GM06990 (cell line): ENCODE results near the gene SPPL2B.
A peak's percentile ranks its signal among the peaks of the same experiment; 100 is the strongest.

ENCODE experiments used
- DNase-seq: peaks from one replicate; pipeline ENCODE4 v3.0.0-alpha.2; 2011; ENCODE audit not compliant: insufficient read length; ENCODE audit errors: extremely low read depth
- H3K27me3 ChIP-seq: replicated peaks from 2 replicates; pipeline ENCODE4 v1.6.0; 2011; ENCODE audit warnings: low read length; ENCODE audit not compliant: control insufficient read depth, insufficient read depth
- H3K36me3 ChIP-seq: 2 replicates; pipeline ENCODE4 v1.5.1; 2011; ENCODE audit warnings: low read length; ENCODE audit not compliant: control insufficient read depth, insufficient read depth
- H3K4me3 ChIP-seq: replicated peaks from 2 replicates; pipeline ENCODE4 v1.5.1; 2011; ENCODE audit warnings: low read depth, mild to moderate bottlenecking, control low read depth, low read length
- TF ChIP-seq, protein P1 (sequence below): IDR thresholded peaks from 2 replicates; pipeline ENCODE4 v1.5.1; 2011; ENCODE audit warnings: low read length, control low read depth, mild to moderate bottlenecking, inconsistent platforms; ENCODE audit not compliant: insufficient read depth, poor library complexity, severe bottlenecking

Gene SPPL2B

DNA sequence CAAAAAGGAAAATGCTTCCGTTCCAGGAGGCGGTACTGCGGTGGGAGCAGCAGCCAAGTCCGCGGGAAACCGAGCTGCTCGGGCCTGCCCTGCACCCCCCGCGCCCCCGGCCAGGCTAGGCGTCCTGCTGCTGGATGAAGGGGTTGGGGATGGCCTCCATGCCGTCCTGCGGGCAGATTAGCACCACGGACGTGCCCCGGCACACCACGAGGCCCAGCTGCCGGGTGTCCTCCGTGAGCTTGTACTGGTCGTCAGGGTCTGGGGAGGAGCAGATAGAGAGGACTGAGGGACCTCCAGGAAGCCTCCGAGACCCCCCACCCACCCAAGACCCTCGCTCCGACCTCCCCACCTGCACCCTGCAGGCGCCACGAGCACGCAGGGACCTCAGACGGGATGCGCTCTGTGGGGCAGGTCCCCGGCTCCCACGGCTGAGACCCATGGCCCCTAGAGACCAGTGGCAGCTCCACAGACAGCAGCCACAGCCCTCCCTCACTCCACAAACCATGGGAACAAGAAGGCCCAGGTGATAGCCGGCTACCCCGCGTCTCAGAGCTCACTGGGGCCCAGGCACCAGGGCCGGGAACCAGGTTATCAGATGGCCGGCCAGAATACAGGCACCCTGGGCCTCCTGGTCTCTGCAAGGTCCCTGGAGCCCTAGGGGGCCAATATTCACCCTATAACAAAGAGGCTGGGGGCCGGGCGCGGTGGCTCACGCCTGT, 6.8 kb upstream of the SPPL2B start:
- TF ChIP-seq, protein P1, sequence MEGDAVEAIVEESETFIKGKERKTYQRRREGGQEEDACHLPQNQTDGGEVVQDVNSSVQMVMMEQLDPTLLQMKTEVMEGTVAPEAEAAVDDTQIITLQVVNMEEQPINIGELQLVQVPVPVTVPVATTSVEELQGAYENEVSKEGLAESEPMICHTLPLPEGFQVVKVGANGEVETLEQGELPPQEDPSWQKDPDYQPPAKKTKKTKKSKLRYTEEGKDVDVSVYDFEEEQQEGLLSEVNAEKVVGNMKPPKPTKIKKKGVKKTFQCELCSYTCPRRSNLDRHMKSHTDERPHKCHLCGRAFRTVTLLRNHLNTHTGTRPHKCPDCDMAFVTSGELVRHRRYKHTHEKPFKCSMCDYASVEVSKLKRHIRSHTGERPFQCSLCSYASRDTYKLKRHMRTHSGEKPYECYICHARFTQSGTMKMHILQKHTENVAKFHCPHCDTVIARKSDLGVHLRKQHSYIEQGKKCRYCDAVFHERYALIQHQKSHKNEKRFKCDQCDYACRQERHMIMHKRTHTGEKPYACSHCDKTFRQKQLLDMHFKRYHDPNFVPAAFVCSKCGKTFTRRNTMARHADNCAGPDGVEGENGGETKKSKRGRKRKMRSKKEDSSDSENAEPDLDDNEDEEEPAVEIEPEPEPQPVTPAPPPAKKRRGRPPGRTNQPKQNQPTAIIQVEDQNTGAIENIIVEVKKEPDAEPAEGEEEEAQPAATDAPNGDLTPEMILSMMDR = no peak
- no peak for DNase-seq
- H3K36me3 ChIP-seq = peaks cover 13% of the 10 kb centered on the region

DNA sequence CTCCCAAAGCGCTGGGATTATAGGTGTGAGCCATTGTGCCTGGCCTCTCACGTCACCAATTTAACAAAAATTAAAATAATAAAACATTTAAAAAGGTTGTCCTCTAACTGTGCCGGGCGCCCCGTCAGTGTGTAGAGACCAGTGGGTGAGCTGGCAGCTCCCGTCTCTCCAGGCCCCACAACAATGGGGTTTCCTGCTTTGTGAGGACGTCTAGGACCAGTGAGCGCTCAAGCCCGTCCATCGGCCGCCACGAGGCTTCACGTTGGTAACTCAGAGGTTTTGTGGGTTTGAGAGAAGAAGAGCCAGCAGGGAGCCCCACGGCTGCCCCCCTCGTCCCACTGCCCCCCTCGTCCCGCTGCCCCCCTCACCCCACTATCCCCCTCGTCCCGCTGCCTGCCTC, 4.8 kb upstream of the SPPL2B start:
- Histone ChIP-seq H3K36me3 (peaks cover 13% of the 10 kb centered on the region), H3K4me3 (no peak overlapping the region), H3K27me3 (no peaks in the 10 kb centered on the region)
- no peak for DNase-seq
- TF ChIP-seq, protein P1 = no peak

More for the DNA sequence above, 6.8 kb upstream of the SPPL2B start:
- H3K4me3 ChIP-seq = no peak overlapping the region
- no peaks in the 10 kb centered on the region for H3K27me3 ChIP-seq

DNA sequence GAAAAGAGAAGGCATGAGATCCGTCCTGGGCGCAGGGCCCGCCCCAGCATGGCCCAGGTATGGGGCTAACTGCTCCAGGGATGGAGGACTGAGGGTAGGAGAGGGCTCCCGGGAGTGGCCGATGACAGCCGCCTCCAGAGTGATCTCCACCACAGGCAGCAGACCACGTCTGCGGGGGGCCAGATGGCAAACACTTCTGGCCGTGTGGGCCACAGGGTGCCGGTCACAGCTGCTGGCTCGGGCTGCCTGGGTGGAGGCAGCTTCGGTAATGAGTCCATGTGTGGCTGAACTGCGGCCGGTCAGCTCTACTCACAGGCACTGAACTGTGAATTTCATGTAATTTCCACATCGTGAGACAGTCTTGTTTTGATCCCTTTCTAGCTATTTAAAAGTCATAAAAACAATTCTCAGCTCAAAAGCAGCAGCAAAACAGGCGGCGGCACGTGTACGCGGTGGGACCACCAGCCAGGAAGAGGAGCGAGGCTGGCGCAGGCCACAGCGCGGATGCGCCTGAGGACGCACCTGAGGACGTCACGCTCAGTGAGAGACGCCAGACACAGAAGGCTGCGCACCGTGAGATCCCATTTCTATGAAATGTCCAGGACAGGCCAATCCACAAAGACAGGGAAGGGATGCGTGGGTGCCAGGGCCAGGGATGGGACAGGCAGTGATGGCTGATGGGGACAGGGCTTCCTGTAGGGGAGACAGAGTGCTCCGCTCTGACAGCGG, 4.1 kb upstream of the SPPL2B start:
- peak overlapping the region; percentile 15 for H3K4me3 ChIP-seq
- H3K36me3 ChIP-seq = peaks cover 13% of the 10 kb centered on the region
- TF ChIP-seq, protein P1 = no peak
- no peaks in the 10 kb centered on the region for H3K27me3 ChIP-seq
- DNase-seq = no peak

DNA sequence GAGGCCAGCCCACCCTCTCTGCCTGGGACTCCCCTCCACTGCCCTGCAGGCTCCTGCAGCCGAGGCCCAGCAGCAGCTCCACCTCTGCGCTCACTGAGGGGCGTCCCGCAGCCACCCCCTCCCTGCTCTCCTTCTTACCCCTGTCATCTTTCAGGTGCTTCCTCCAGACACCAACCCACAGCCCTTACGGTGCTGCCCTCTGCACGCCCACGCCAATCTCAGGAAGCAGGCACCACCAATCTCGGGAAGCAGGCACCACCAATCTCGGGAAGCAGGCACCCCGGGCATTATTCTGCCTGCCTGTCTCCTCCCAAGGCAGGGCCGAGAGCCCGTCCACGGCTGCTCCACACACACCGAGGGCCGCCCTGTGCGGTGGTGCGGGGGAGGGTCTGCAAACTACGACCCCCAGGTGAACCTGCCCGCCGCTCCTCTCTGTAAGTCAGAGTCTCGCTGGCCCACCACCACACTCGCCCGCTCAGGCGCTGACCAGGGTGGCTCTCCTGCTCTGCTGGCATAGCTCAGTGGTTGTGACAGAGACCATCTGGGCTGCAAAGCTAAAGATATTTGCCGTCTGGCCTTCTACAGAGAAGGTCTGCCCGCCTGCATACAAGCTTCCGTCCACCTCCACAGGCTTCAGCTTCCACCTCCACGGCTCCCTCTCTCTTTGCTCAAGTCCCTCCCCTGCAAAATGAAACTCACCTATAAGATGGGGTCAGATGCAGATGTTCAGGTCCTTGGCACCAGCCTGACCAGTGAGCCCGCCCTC, 3.0 kb upstream of the SPPL2B start:
- Histone ChIP-seq H3K36me3 (peaks cover 13% of the 10 kb centered on the region), H3K4me3 (0 out of 2 replicates have a peak overlapping the region, but pooled peaks have one; percentile 0), H3K27me3 (no peaks in the 10 kb centered on the region)
- no peak for DNase-seq
- TF ChIP-seq, protein P1 = no peak

DNA sequence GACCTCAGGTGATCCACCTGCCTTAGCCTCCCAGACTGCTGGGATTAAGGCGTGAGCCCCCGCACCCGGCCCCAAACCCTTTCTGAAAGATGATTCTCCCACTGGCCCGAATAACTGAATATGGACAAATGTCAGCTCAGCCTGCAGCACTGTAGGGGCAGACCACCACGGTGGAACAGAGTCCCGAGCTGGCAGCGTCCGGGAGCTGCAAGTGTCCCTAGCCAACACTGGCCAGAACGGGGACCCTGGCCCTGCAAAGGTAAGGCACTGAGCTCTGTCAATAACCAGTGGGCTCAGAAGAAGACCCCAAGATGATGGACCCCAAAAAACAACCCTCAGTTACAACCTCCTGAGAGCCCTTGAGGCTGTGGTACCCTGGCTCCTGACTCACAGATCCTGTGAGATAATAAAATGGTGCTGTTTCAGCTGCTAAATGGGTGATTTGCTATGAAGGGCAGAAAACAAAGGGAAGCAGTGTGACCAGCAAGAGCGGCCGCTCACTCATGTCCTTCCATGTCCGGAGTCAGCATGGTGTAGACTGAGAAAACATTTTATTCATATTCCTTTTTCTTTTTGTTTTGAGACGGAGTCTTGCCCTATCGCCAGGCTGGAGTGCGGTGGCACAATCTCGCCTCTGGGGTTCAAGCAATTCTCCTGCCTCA, 1.7 kb upstream of the SPPL2B start:
- no peak for DNase-seq
- H3K36me3 ChIP-seq = peaks cover 13% of the 10 kb centered on the region
- H3K27me3 ChIP-seq = no peaks in the 10 kb centered on the region
- peak overlapping the region; percentile 98 for H3K4me3 ChIP-seq
- TF ChIP-seq, protein P1 = no peak
